A673 (cell line): ENCODE measurements around the gene LYRM4. TPM values are rescaled to one million over a fixed set of nuclear protein-coding genes. Genes with fewer than 3 reads are reported as not detected.
"Not testable (repeated sequence)": the region's sequence is repeated elsewhere in the genome, so short reads cannot be mapped to it uniquely, and the experiment has no call there.

Experiments
- BruUV-seq: library from RNA; stranded (reverse); fragments of 400-500 nt; replicated peaks from 2 replicates; lab custom pipeline; 2021; lab: Mats Ljungman, UMichigan
- CTCF ChIA-PET: fragments of 300-600 bp; sonication (Branson Sonifier 250); formaldehyde crosslinking; loops from one replicate; lab custom pipeline; 2022; ENCODE audit warnings: antibody characterized with exemption; lab: Charles Lee
- POLR2A ChIA-PET: fragments of 300-600 bp; sonication (Branson Sonifier 250); formaldehyde crosslinking; loops from one replicate; lab custom pipeline; 2022; ENCODE audit warnings: antibody characterized with exemption; ENCODE audit not compliant: low non-redundant PET; lab: Charles Lee
- DNase-seq: peaks from one replicate; pipeline ENCODE4 v3.0.0-alpha.2; 2015; ENCODE audit warnings: low spot score
- H3K27ac ChIP-seq: fragments of 200-600 bp; sonication (generic); 2 replicates; pipeline ENCODE4 v1.5.1; 2016; ENCODE audit warnings: mixed run types, low read depth, mild to moderate bottlenecking, mixed read lengths, antibody characterized with exemption, low read length; ENCODE audit not compliant: poor library complexity, severe bottlenecking
- H3K27me3 ChIP-seq: fragments of 200-600 bp; sonication (generic); replicated peaks from 2 replicates; pipeline ENCODE4 v1.6.1; 2017; ENCODE audit warnings: mixed run types, low read depth, mild to moderate bottlenecking, mixed read lengths, antibody characterized with exemption, low read length; ENCODE audit not compliant: insufficient read depth, poor library complexity
- H3K36me3 ChIP-seq: fragments of 200-600 bp; sonication (generic); 2 replicates; pipeline ENCODE4 v1.6.1; 2016; ENCODE audit warnings: mixed run types, mild to moderate bottlenecking, mixed read lengths, antibody characterized with exemption, low read length; ENCODE audit not compliant: insufficient read depth, poor library complexity, severe bottlenecking
- H3K4me1 ChIP-seq: fragments of 200-600 bp; sonication (generic); 2 replicates; pipeline ENCODE4 v1.6.1; 2017; ENCODE audit warnings: mixed run types, mild to moderate bottlenecking, mixed read lengths, antibody characterized with exemption, low read length; ENCODE audit not compliant: insufficient read depth, poor library complexity, severe bottlenecking
- H3K4me3 ChIP-seq: fragments of 200-600 bp; sonication (generic); 2 replicates; pipeline ENCODE4 v1.5.1; 2016; ENCODE audit warnings: low read depth, mixed run types, mild to moderate bottlenecking, mixed read lengths, low read length; ENCODE audit not compliant: poor library complexity, severe bottlenecking
- H3K9me3 ChIP-seq: fragments of 200-600 bp; sonication (generic); 2 replicates; pipeline ENCODE4 v1.6.1; 2016; ENCODE audit warnings: mixed run types, low read depth, mild to moderate bottlenecking, mixed read lengths, antibody characterized with exemption, low read length; ENCODE audit not compliant: poor library complexity, severe bottlenecking
- CTCF ChIP-seq: fragments of 300-800, 200-600 bp; sonication (generic); conservative IDR thresholded peaks from 2 replicates; pipeline ENCODE4 v1.5.1; 2017; ENCODE audit warnings: low read depth, mild to moderate bottlenecking, antibody characterized with exemption, low read length, moderate library complexity, mixed read lengths
- EZH2 ChIP-seq: fragments of 200-600 bp; sonication (generic); IDR thresholded peaks from 2 replicates; pipeline ENCODE4 v1.6.1; 2017; ENCODE audit warnings: borderline replicate concordance, low read depth, mild to moderate bottlenecking, mixed read lengths, antibody characterized with exemption, low read length; ENCODE audit not compliant: poor library complexity, severe bottlenecking
- intact Hi-C: fragments of 100-400 bp; cut with micrococcal nuclease; formaldehyde crosslinking; loops from one replicate; pipeline ENCODE4 v1.10.0; 2022; ENCODE audit not compliant: unreplicated experiment
- total RNA-seq: library from RNA; stranded (reverse); gene quantifications from 2 replicates; pipeline ENCODE4 v1.2.3, GENCODE V29; 2021

The LYRM4 gene
- total RNA-seq, 1 experiment from 2014 or later = 53.6 TPM

- intact Hi-C loops = no loop called here
- no peak overlapping the region for H3K4me3 ChIP-seq
- ChIA-PET POLR2A (no interaction called here), CTCF (interaction anchor here (0.6 kb wide), 1 partner anchor 688 kb away, joined by 3 read pairs; no protein-coding TSS in a partner anchor)
- no TSS peak for BruUV-seq
- H3K9me3 ChIP-seq = no peaks in the 10 kb centered on the region
- TF ChIP-seq EZH2 (no peak), CTCF (no peak)
- H3K27ac ChIP-seq = no peak overlapping the region
- no peaks in the 10 kb centered on the region for H3K36me3 ChIP-seq
- no peak for DNase-seq
- no peaks in the 10 kb centered on the region for H3K27me3 ChIP-seq
- H3K4me1 ChIP-seq = no peaks in the 10 kb centered on the region
These were observed 197.1 kb downstream of the LYRM4 start for GRCh38 chr6:5063617-5064016.

- no peak for DNase-seq
- H3K4me1 ChIP-seq = peaks cover 4% of the 10 kb centered on the region
- CTCF ChIA-PET = no interaction called here
- no TSS peak for BruUV-seq
- no peak overlapping the region for H3K4me3 ChIP-seq
- no peaks in the 10 kb centered on the region for H3K36me3 ChIP-seq
- TF ChIP-seq CTCF (no peak), EZH2 (no peak)
- H3K27me3 ChIP-seq = no peaks in the 10 kb centered on the region
- POLR2A ChIA-PET = no interaction called here
- intact Hi-C loops = no loop called here
- H3K9me3 ChIP-seq = peaks cover under 1% of the 10 kb centered on the region
- H3K27ac ChIP-seq = no peak overlapping the region
These were observed 199.6 kb downstream of the LYRM4 start for GRCh38 chr6:5061152-5061551.

GRCh38 chr6:5060439-5060838 is 200.3 kb downstream of the LYRM4 start:
- POLR2A ChIA-PET, H3K27ac ChIP-seq, CTCF ChIA-PET, intact Hi-C loops, H3K9me3 ChIP-seq, BruUV-seq, H3K4me1 ChIP-seq, H3K4me3 ChIP-seq, DNase-seq, H3K36me3 ChIP-seq, H3K27me3 ChIP-seq: not testable (repeated sequence)
